ENCODE results near the gene DHRS4L2.
"Not testable (repeated sequence)": the region's sequence is repeated elsewhere in the genome, so short reads cannot be mapped to it uniquely, and the experiment has no call there.

- TF ChIP-seq EZH2 (optimal IDR thresholded peaks at IDR 0.05; ENCODE audit: low read depth, low read length); CTCF (IDR thresholded peaks at IDR 0.05; ENCODE audit: low read length): not testable (repeated sequence)
These were observed 62.0 kb downstream of the DHRS4L2 start for GRCh38 chr14:24050753-24051152.

Measured in MM.1S (cell line).